Renal pelvis (tissue), 4 donors: ENCODE data around the gene KLHL20. TPM values are rescaled to one million over a fixed set of nuclear protein-coding genes. Genes with fewer than 3 reads are reported as not detected.

Experiments
- DNase-seq: peaks from one replicate; pipeline ENCODE4 v3.0.0-alpha.2; 2013
- polyA plus RNA-seq, 3 donors: library from polyadenylated mRNA; unstranded; fragments of 120-200 nt; gene quantifications; one replicate each; pipeline ENCODE4 v1.2.1, GENCODE V29; 2013; ENCODE audit not compliant: insufficient read length in 3 of 3

KLHL20 gene
- polyA plus RNA-seq, 3 donors: 20.4 to 21.5 (median 21.3) TPM

DNA sequence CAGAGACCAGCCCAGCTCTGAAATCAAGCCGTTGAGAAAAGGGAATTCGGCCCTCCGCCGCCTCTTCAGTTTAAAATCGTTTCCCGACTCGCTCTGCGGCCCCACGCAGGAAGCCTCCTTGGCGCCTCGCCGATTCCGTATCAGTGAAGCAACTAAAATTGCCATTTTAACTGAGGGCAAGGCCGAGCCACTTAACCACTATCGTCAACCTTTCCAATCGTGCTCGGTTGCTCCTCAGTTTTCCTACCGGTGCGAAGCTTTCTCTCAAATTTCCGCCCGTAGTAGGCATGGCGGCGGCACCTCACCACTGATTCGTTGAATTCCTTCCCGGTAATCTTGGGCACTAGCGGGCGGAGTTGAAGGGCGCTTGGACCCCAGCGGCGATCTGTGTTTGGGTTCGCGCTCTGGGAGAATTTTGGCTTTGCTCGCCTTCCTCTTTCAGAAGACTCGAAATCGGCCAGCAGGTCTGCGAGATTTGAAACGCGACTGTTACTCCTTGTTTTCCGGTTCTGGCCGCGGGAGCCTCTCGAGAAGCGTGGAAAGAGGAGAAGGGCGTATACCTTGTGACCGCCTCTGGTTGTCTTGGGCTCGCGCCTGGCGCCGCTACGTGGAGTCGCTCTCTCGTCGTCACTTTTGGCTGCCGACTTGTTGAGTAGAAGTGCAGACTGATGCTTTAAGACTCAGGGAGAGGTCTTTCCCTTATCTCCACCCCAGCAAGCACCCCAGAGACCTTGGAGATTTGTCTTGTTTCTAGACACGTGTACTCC, 109.7 kb downstream of the KLHL20 start, which contains the start of the genes CENPL and DARS2:
Gene CENPL, minus strand, starts transcription at position 569 of the 767 bp plus-strand sequence. CDS start 13,584 bp downstream, outside the sequence.
Gene DARS2, plus strand, starts transcription at position 359 of the 767 bp plus-strand sequence. CDS start 557 bp downstream, outside the sequence.
- peak; percentile 98 for DNase-seq

DNA sequence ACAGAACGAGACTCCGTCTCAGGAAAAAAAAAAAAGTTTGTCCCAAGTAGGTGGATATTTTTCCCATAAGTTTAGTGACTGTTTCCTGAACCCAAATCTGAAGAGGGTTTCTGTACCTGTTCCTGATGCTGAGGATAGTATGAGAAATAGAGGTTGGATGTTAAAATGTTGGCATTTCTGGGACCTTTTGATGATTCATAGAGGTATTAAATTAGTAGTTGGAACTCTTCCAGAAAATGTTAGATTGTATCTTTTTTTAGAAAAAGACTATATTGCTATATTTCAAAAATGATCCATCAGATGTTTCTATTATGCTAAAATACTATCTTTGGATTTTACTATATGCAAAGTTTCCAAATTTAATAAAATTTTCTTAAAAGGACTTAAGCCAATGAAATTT, 112.8 kb downstream of the KLHL20 start:
- no peak for DNase-seq

DNA sequence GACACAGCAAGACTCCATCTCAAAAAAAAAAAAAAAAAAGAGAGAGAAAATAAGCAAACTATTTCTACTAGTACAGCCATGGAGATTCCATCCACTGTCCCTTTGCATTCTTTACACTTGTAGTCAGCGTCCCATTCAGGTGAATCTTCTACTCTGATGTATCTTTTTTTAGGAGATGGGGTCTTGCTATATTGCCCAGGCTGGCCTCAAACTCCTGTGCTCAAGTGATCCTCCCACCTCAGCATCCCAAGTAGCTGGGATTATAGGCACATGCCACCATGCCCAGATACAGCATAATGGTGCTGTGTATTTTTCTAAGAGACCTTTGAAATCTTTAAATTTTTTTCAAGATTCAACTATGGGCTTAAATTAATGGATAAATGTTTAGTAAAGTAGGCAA, 118.0 kb downstream of the KLHL20 start:
- no peak for DNase-seq

Other genes starting within 250 kb of the KLHL20 start
- 100 to 1,000 TPM; 344 to 366 (median 348) TPM for gene PRDX6, start 237.6 kb upstream of the KLHL20 start, polyA plus RNA-seq
- under 1 TPM; 0.04 to 0.20 (median 0.10) TPM for gene SLC9C2, start 111.9 kb upstream of the KLHL20 start, polyA plus RNA-seq
- gene TEX50, start 79.6 kb upstream of the KLHL20 start, polyA plus RNA-seq: not detected
- 1 to 10 TPM; 4.2 to 5.8 (median 4.4) TPM for gene ANKRD45, start 45.1 kb upstream of the KLHL20 start, polyA plus RNA-seq
- 10 to 100 TPM; 23.5 to 27.4 (median 27.2) TPM for gene DARS2, start 109.7 kb downstream of the KLHL20 start, polyA plus RNA-seq
- 10 to 100 TPM in 2 of 3 donors, 1 to 10 TPM in 1; 9.9 to 12.6 (median 11.3) TPM for gene CENPL, start 109.9 kb downstream of the KLHL20 start, polyA plus RNA-seq
- 100 to 1,000 TPM; 514 to 715 (median 568) TPM for gene GAS5, start 153.0 kb downstream of the KLHL20 start, polyA plus RNA-seq
- gene ZBTB37, start 153.4 kb downstream of the KLHL20 start, polyA plus RNA-seq: 10 to 100 TPM in 2 of 3 donors, 1 to 10 TPM in 1; 6.2 to 13.7 (median 13.2) TPM
- gene SERPINC1, start 202.3 kb downstream of the KLHL20 start, polyA plus RNA-seq: under 1 TPM in 2 of 3 donors, not detected in 1; 0.75 to 0.84 TPM